Smooth muscle cell (in vitro differentiated cells): ENCODE data around the gene TADA3. TPM values are rescaled to one million over a fixed set of nuclear protein-coding genes. Genes with fewer than 3 reads are reported as not detected.

Experiments used
- DNase-seq: peaks from one replicate; lab custom pipeline; 2025; ENCODE audit not compliant: unreplicated experiment; lab: John Stamatoyannopoulos, UW
- H2AFZ ChIP-seq: fragments of 200-600 bp; sonication (generic); 2 replicates; pipeline ENCODE4 v1.6.0; 2016; ENCODE audit warnings: antibody characterized with exemption, low read depth, mild to moderate bottlenecking
- H3F3A ChIP-seq: fragments of 200-600 bp; sonication (generic); 2 replicates; pipeline ENCODE4 v1.6.0; 2017; ENCODE audit warnings: antibody characterized with exemption, low read depth
- H3K27ac ChIP-seq: fragments of 200-600 bp; sonication (generic); 2 replicates; pipeline ENCODE4 v1.5.1; 2016; ENCODE audit warnings: low read depth, mild to moderate bottlenecking
- H3K27me3 ChIP-seq: fragments of 200-600 bp; sonication (generic); 2 replicates; pipeline ENCODE4 v1.6.1; 2016; ENCODE audit warnings: low read depth, mild to moderate bottlenecking
- H3K36me3 ChIP-seq: fragments of 200-600 bp; sonication (generic); 2 replicates; pipeline ENCODE4 v1.5.1; 2016; ENCODE audit warnings: low read depth
- H3K4me1 ChIP-seq: fragments of 200-600 bp; sonication (generic); 2 replicates; pipeline ENCODE4 v1.5.1; 2016; ENCODE audit warnings: low read depth
- H3K4me2 ChIP-seq: fragments of 200-600 bp; sonication (generic); 2 replicates; pipeline ENCODE4 v1.6.0; 2016; ENCODE audit warnings: mild to moderate bottlenecking
- H3K4me3 ChIP-seq: fragments of 200-600 bp; sonication (generic); 2 replicates; pipeline ENCODE4 v1.5.1; 2016; ENCODE audit warnings: mild to moderate bottlenecking
- H3K79me2 ChIP-seq: fragments of 200-600 bp; sonication (generic); 2 replicates; pipeline ENCODE4 v1.6.0; 2016; ENCODE audit warnings: low read depth, mild to moderate bottlenecking
- H3K9ac ChIP-seq: fragments of 200-600 bp; sonication (generic); 2 replicates; pipeline ENCODE4 v1.6.0; 2016; ENCODE audit warnings: low read depth
- H3K9me3 ChIP-seq: fragments of 200-600 bp; sonication (generic); replicated peaks from 2 replicates; pipeline ENCODE4 v1.5.1; 2016; ENCODE audit warnings: low read depth
- H4K20me1 ChIP-seq: fragments of 200-600 bp; sonication (generic); 2 replicates; pipeline ENCODE4 v1.6.0; 2016; ENCODE audit warnings: low read depth
- CTCF ChIP-seq: fragments of 200-600 bp; sonication (generic); IDR thresholded peaks from 2 replicates; pipeline ENCODE4 v1.5.1; 2017; ENCODE audit warnings: borderline replicate concordance, mild to moderate bottlenecking, antibody characterized with exemption; ENCODE audit not compliant: insufficient read depth, poor library complexity, severe bottlenecking
- WGBS: methylation state at CpG from one replicate; pipeline ENCODE4 v1.1.7; 2016; ENCODE audit warnings: low lambda C conversion rate; 5-methylcytosine and 5-hydroxymethylcytosine counted together
- polyA plus RNA-seq: library from polyadenylated mRNA; unstranded; fragments of >200 nt; fragmentation: Nextera tagmentation; extraction: Ambion mirVana; gene quantifications from 2 replicates; pipeline ENCODE4 v1.2.1, GENCODE V29; 2016
- total RNA-seq: library from RNA; depleted of rRNA; stranded (reverse); fragments of >200 nt; gene quantifications from 2 replicates; pipeline ENCODE4 v1.2.3, GENCODE V29; 2014

The TADA3 gene
- total and polyA plus RNA-seq, 2 experiments from 2014 or later, result 51.8 to 79.6 TPM

GRCh38 chr3:9736831-9737230 is 55.4 kb downstream of the TADA3 start:
- H3K9ac ChIP-seq, result no peak overlapping the region
- no peak for TF ChIP-seq CTCF
- no peaks in the 10 kb centered on the region for H3F3A ChIP-seq
- H3K27me3 ChIP-seq, result no peaks in the 10 kb centered on the region
- 94% methylated on average over 2 of the region's 2 CpGs for WGBS
- peaks cover 7% of the 10 kb centered on the region for H3K36me3 ChIP-seq
- no peak overlapping the region for H3K4me3 ChIP-seq
- no peak for DNase-seq
- H4K20me1 ChIP-seq, result peaks cover 34% of the 10 kb centered on the region
- H3K4me2 ChIP-seq, result no peak overlapping the region
- H3K9me3 ChIP-seq, result no peaks in the 10 kb centered on the region
- H3K4me1 ChIP-seq, result peaks cover 8% of the 10 kb centered on the region
- no peak overlapping the region for H2AFZ ChIP-seq
- H3K27ac ChIP-seq, result no peak overlapping the region
- peaks cover 48% of the 10 kb centered on the region for H3K79me2 ChIP-seq

- 64% methylated on average over 7 of the region's 7 CpGs for WGBS
- peak overlapping the region; percentile 100 for H3K9ac ChIP-seq
- H3K4me3 ChIP-seq, result peak overlapping the region; percentile 89
- H3F3A ChIP-seq, result no peaks in the 10 kb centered on the region
- H3K4me2 ChIP-seq, result peak overlapping the region; percentile 95
- H3K27me3 ChIP-seq, result no peaks in the 10 kb centered on the region
- peaks cover 3% of the 10 kb centered on the region for H3K36me3 ChIP-seq
- peaks cover 30% of the 10 kb centered on the region for H4K20me1 ChIP-seq
- H3K27ac ChIP-seq, result no peak overlapping the region
- H3K4me1 ChIP-seq, result peaks cover 15% of the 10 kb centered on the region
- DNase-seq, result no peak
- no peak for TF ChIP-seq CTCF
- H3K9me3 ChIP-seq, result no peaks in the 10 kb centered on the region
- H3K79me2 ChIP-seq, result peaks cover 51% of the 10 kb centered on the region
- H2AFZ ChIP-seq, result no peak overlapping the region
Measured at GRCh38 chr3:9732740-9733115, 59.5 kb downstream of the TADA3 start.

GRCh38 chr3:9732080-9732739 is 60.1 kb downstream of the TADA3 start:
- Histone ChIP-seq H3K36me3 (peaks cover 3% of the 10 kb centered on the region), H3F3A (no peaks in the 10 kb centered on the region), H3K9me3 (no peaks in the 10 kb centered on the region), H3K9ac (peak overlapping the region; percentile 100), H4K20me1 (peaks cover 26% of the 10 kb centered on the region), H3K4me3 (peak overlapping the region; percentile 89), H2AFZ (peak overlapping the region; percentile 96), H3K79me2 (peaks cover 48% of the 10 kb centered on the region), H3K27ac (peak overlapping the region; percentile 99), H3K27me3 (no peaks in the 10 kb centered on the region), H3K4me1 (peaks cover 15% of the 10 kb centered on the region), H3K4me2 (peak overlapping the region; percentile 95)
- DNase-seq, result no peak
- no peak for TF ChIP-seq CTCF
- 7% methylated on average over 31 of the region's 41 CpGs for WGBS
